22Rv1 (cell line): ENCODE data around the gene PRKAR1B.

Experiments used
- H3K27ac ChIP-seq: fragments of 450-650 bp; 2 replicates; pipeline ENCODE4 v1.5.1; 2017
- ZFX ChIP-seq: fragments of 450-650 bp; IDR thresholded peaks from 2 replicates; pipeline ENCODE4 v1.6.1; 2017; ENCODE audit warnings: antibody characterized with exemption, borderline replicate concordance
- TF ChIP-seq, protein P1 (sequence below): fragments of 450-650 bp; IDR thresholded peaks from 2 replicates; pipeline ENCODE4 v1.5.1; 2017; ENCODE audit warnings: mild to moderate bottlenecking

The PRKAR1B gene

DNA sequence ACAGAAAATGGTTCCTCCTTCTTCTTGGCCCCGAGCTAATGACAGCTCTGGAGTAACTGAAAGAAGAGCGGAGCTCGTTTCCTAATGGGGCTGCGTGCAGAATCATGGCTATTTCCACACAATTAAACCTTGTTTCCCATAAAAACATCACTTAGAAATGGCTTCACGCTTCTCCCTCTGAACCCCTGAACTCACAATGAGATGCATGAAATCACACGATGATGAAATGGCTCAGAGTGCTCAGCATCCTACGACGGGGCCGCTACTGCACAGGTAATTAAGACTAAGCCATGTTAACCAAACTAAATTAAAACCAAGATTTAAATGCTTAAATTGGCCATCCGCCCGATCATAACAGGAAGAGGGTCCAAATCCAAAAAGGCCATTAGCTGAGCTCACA, 80.6 kb downstream of the PRKAR1B start:
- no peak overlapping the region for H3K27ac ChIP-seq
- TF ChIP-seq, protein P1, sequence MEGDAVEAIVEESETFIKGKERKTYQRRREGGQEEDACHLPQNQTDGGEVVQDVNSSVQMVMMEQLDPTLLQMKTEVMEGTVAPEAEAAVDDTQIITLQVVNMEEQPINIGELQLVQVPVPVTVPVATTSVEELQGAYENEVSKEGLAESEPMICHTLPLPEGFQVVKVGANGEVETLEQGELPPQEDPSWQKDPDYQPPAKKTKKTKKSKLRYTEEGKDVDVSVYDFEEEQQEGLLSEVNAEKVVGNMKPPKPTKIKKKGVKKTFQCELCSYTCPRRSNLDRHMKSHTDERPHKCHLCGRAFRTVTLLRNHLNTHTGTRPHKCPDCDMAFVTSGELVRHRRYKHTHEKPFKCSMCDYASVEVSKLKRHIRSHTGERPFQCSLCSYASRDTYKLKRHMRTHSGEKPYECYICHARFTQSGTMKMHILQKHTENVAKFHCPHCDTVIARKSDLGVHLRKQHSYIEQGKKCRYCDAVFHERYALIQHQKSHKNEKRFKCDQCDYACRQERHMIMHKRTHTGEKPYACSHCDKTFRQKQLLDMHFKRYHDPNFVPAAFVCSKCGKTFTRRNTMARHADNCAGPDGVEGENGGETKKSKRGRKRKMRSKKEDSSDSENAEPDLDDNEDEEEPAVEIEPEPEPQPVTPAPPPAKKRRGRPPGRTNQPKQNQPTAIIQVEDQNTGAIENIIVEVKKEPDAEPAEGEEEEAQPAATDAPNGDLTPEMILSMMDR, result no peak
- no peak for TF ChIP-seq ZFX

DNA sequence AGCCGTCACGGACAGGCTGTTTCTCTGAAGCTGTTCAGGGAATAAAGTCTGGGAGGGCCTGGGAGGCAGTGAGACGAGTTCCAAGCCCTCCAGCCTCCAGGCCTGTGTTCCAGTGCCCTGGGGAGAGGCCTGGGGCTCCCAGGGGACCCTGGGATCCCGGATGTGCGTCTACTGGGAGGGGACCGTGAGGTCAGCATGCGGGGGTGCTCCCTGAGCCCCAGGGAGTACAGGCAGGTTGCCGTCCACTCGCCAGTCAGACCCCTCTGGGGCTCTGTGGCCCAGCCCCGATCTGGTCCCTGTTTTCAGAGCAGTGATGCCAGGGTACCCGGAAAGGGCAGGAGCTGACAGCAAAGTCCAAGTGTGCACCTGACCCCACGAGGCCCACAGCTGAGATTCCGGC, 81.5 kb downstream of the PRKAR1B start:
- no peak overlapping the region for H3K27ac ChIP-seq
- TF ChIP-seq ZFX, result no peak
- TF ChIP-seq, protein P1, result no peak

DNA sequence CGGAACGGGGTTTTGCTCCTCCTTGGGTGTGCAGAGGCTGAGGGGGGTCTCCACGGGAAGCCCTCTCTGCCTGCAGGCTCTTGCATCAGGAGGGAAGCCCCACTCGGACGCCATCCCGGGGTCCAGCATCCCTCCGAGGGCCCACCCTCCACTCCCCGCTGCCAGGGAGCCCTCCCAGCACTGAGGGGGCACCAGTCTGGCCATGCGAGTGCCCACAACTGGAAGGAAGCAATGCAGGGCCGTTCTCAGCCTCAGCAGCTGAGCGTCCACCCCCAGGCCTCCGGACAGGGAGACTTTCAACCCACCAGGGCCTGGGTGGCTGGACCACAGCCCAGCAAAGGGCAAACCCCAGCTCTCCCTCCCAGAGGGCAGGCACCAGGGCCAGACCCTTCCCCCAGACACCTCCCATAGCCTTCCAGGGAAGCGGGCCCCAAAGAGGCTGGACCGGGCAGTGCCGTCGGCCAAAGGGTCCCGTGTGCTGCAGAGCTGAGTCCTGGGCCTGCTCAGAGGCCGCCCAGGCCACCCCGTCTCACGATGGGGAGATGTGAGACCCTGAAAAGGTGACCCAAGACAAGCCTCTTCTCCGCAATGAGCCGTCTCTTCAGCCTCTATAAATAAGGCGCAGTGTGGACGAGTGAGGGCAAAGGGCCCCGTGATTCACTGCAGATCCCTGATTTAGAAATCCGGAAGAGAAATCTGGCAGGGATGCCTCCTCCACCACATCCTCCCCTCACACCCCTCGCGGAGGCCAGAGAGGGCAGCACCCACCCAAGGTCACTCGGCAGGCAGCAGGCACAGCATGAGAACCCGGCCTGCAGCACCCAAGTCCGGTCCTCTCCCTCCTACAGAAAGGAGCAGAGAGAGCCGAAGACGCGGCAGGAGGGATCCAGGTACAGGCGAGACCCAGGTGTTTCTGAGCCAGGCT, 82.4 kb downstream of the PRKAR1B start:
- no peak for TF ChIP-seq ZFX
- TF ChIP-seq, protein P1, result no peak
- H3K27ac ChIP-seq, result no peak overlapping the region

DNA sequence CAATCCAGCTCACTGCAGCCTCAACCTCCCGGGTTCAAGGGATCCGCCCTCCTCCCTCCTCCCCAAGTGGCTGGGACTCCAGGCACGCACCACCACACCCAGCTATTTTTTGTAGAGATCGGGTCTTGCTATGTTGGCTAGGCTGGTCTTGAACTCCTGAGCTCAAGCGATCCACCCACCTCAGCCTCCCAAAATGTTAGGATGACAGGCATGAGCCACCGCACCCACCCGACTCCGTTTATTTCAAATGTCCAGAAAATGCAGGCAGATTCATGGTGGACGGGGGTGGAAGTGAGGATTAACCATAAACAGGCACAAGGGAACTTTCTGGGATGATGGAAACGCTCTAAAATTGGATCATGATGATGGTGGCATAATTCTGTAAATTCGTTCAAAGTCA, 85.1 kb downstream of the PRKAR1B start:
- TF ChIP-seq, protein P1, result no peak
- TF ChIP-seq ZFX, result no peak
- no peak overlapping the region for H3K27ac ChIP-seq

DNA sequence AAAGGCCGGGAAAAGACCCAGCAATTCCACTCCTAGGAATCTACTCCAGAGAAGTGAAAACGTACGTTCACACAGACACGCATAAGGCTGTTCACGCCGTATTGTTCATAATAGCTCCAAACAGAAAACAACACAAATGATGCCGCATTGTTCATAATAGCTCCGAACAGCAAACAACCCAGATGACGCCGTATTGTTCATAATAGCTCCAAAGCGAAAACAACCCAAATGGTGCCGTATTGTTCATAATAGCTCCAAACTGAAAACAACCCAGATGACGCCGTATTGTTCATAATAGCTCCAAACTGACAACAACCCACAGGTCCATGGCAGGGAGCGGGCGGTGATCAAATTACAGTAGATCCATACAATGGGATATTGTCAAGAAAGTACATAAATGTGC, 85.8 kb downstream of the PRKAR1B start:
- H3K27ac ChIP-seq, result 0 out of 2 replicates have a peak overlapping the region, but pooled peaks have one; percentile 24
- TF ChIP-seq, protein P1, result no peak
- no peak for TF ChIP-seq ZFX

DNA sequence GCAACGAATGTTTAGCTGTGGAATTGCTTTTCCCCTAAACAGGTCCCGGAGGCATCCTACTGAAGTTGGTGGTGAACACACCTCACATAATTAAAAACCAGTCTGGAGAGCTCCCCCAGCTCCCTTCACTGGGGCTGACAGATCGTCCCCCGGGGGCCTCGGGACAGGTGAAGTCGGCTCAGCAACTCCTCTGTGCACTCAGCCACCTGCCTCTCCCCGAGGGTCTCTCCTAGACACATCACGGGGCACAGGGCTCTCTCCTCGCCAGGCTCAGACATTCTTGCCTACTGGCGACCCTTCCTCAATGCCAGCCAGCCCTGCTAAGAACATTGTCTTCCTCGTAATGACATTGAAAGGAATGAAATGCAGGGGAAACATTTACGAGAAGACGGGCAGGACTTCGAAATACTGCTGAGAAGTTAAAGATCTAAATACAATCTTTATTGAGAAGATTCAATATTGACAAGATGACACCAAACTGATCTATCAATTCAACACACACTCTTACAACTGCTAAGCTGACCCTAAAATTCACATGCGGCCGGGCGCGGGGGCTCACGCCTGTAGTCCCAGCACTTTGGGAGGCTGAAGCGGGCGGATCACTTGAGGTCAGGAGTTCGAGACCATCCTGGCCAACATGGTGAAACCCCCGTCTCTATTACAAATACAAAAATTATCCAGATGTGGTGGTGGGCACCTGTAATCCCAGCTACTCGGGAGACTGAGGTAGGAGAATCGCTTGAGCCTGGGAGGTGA, 88.6 kb downstream of the PRKAR1B start:
- TF ChIP-seq, protein P1, result no peak
- TF ChIP-seq ZFX, result no peak
- H3K27ac ChIP-seq, result no peak overlapping the region
